AG04450 (cell line): ENCODE measurements around the gene PCBD2. TPM values are rescaled to one million over a fixed set of nuclear protein-coding genes. Genes with fewer than 3 reads are reported as not detected.

Experiments used
- CTCF ChIA-PET: fragments of 300-600, 350-600 bp; formaldehyde crosslinking; extraction: SDS; loops from one replicate; lab custom pipeline; 2022; ENCODE audit warnings: antibody characterized with exemption, inconsistent platforms; lab: Charles Lee
- POLR2A ChIA-PET: fragments of 350-600 bp; formaldehyde crosslinking; extraction: SDS; loops from one replicate; lab custom pipeline; 2021; ENCODE audit warnings: antibody characterized with exemption, inconsistent platforms; lab: Yijun Ruan, JAX
- DNase-seq: peaks from one replicate; pipeline ENCODE4 v3.0.0-alpha.2; 2011; ENCODE audit warnings: low read depth, low spot score
- H3K27ac ChIP-seq: one replicate; pipeline ENCODE4 v1.5.1; 2012; ENCODE audit warnings: low read depth, low read length, control low read depth
- H3K27me3 ChIP-seq: one replicate; pipeline ENCODE4 v1.6.0; 2012; ENCODE audit warnings: low read length; ENCODE audit not compliant: control insufficient read depth, insufficient read depth
- H3K4me3 ChIP-seq: 2 replicates; pipeline ENCODE4 v1.5.1; 2011; ENCODE audit warnings: mild to moderate bottlenecking, low read depth, low read length, control low read depth
- H3K9me3 ChIP-seq: 2 replicates; pipeline ENCODE4 v1.5.1; 2012; ENCODE audit warnings: low read length; ENCODE audit not compliant: control insufficient read depth, insufficient read depth
- polyA plus RNA-seq: library from polyadenylated mRNA; depleted of rRNA; stranded (reverse); fragments of >200 nt; gene quantifications from 2 replicates; pipeline ENCODE4 v1.2.3, GENCODE V29; 2011
- TF ChIP-seq, protein P1 (sequence below): IDR thresholded peaks from 2 replicates; pipeline ENCODE4 v1.5.1; 2011; ENCODE audit warnings: low read depth, low read length, control low read depth, inconsistent platforms

PCBD2 gene
- polyA plus RNA-seq, 1 experiment, result 4.8 TPM

DNA sequence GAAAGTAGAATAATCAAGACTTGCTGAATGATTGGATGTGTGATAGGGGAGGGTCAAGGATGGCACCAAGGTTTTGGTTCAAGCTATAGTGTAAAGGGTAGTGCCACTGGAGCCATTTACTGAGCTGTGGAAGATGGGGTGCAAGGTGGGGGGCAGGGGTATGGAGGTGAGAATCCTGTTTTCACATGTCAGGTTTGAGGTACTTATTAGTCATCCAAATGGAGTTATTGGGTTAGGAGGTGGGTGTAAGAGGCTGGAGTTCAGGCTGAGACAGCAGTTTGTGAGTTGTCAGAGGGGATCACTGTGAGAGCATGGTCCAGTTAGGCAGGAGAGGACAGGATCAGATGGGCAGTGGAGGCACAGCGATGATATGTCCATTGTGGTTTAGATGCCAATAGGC, 8.9 kb downstream of the PCBD2 start:
- no peaks in the 10 kb centered on the region for H3K9me3 ChIP-seq
- POLR2A ChIA-PET, result no interaction called here
- TF ChIP-seq, protein P1, sequence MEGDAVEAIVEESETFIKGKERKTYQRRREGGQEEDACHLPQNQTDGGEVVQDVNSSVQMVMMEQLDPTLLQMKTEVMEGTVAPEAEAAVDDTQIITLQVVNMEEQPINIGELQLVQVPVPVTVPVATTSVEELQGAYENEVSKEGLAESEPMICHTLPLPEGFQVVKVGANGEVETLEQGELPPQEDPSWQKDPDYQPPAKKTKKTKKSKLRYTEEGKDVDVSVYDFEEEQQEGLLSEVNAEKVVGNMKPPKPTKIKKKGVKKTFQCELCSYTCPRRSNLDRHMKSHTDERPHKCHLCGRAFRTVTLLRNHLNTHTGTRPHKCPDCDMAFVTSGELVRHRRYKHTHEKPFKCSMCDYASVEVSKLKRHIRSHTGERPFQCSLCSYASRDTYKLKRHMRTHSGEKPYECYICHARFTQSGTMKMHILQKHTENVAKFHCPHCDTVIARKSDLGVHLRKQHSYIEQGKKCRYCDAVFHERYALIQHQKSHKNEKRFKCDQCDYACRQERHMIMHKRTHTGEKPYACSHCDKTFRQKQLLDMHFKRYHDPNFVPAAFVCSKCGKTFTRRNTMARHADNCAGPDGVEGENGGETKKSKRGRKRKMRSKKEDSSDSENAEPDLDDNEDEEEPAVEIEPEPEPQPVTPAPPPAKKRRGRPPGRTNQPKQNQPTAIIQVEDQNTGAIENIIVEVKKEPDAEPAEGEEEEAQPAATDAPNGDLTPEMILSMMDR, result no peak
- no peaks in the 10 kb centered on the region for H3K27me3 ChIP-seq
- DNase-seq, result no peak
- CTCF ChIA-PET, result interaction anchor here (0.7 to 2.0 kb wide), 2 partner anchors 8 to 9 kb away, joined by 4 to 6 read pairs; partner anchors contain the start of gene PCBD2
- no peak overlapping the region for H3K27ac ChIP-seq
- H3K4me3 ChIP-seq, result no peak overlapping the region

DNA sequence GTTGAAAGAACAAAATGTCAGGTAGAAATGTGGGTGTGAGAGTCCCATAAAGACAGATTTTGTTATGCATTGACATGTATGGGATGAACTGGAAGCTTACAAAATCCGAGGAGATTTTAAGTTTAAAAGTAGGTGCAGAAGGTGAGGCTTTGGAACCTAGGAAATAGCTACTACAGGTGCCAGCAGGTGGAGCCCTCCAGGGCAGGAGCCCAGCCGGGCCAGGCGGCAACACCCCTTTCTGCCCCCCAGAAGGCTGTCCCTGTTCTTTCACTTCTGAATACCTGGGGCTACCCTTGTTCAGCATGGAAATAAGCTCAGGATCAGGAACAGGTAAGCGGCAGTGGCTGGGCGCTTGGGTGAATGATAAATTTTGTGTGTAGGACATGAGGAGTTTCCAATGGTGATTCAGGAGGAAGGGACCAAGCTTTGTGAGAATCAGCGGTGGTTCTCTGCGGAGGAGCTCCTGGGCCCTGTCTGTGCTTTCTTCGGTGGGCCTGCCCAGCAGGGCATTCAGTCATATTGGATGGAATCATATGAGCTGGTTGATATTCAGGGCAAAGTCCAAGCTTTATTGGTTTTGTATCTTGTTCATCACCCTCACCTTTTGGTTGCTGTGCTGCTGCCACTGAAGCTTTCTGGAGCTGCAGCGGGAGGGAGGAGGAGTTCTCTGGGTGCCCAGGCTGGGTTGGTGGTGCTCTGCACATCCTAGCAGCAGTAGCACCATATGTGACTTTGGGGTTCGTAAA, 12.3 kb downstream of the PCBD2 start:
- ChIA-PET POLR2A (interaction anchor here (0.7 kb wide), 1 partner anchor 68 kb away, joined by 3 read pairs; no protein-coding TSS in a partner anchor), CTCF (interaction anchor here (1.2 kb wide), 1 partner anchor 13 kb away, joined by 3 read pairs; no protein-coding TSS in a partner anchor)
- no peak for DNase-seq
- H3K9me3 ChIP-seq, result no peaks in the 10 kb centered on the region
- TF ChIP-seq, protein P1, result peak; percentile 13; the same call in 1 of the 2 replicates
- H3K27ac ChIP-seq, result no peak overlapping the region
- H3K4me3 ChIP-seq, result no peak overlapping the region
- no peaks in the 10 kb centered on the region for H3K27me3 ChIP-seq

- Histone ChIP-seq H3K9me3 (no peaks in the 10 kb centered on the region), H3K4me3 (no peak overlapping the region), H3K27ac (no peak overlapping the region), H3K27me3 (no peaks in the 10 kb centered on the region)
- POLR2A ChIA-PET, result interaction anchor here (0.6 kb wide), 1 partner anchor 150 kb away, joined by 3 read pairs; no protein-coding TSS in a partner anchor
- DNase-seq, result no peak
- TF ChIP-seq, protein P1, result no peak
- CTCF ChIA-PET, result interaction anchor here (1.3 kb wide), 1 partner anchor 14 kb away, joined by 3 read pairs; the partner anchor contains the start of gene PCBD2
These were observed 13.9 kb downstream of the PCBD2 start for GRCh38 chr5:134918861-134919260.

- no peak overlapping the region for H3K4me3 ChIP-seq
- TF ChIP-seq, protein P1, result no peak
- POLR2A ChIA-PET, result no interaction called here
- no peaks in the 10 kb centered on the region for H3K27me3 ChIP-seq
- DNase-seq, result no peak
- CTCF ChIA-PET, result interaction anchor here (0.6 to 0.7 kb wide), 2 partner anchors 16 to 79 kb away, joined by 4 to 7 read pairs; partner anchors contain the start of gene PCBD2
- H3K9me3 ChIP-seq, result no peaks in the 10 kb centered on the region
- H3K27ac ChIP-seq, result no peak overlapping the region
These were observed 16.1 kb downstream of the PCBD2 start for GRCh38 chr5:134920848-134921575.
